Dermis microvascular lymphatic vessel endothelial cell (primary cell): ENCODE data around the gene ATP5F1B. TPM values are rescaled to one million over a fixed set of nuclear protein-coding genes. Genes with fewer than 3 reads are reported as not detected.

Source experiments
- DNase-seq, 2 donors: peaks; one replicate each; pipeline versions ENCODE4 v3.0.0 to v3.0.0-alpha.2; 2010; ENCODE audit warnings: low read depth in 2 of 2
- total RNA-seq: library from RNA; depleted of rRNA; stranded (reverse); fragments of >200 nt; gene quantifications from 2 replicates; pipeline ENCODE4 v1.2.1, GENCODE V29; 2014

The ATP5F1B gene
- total RNA-seq, 1 donor from 2014 or later, result 583 TPM

GRCh38 chr12:56622535-56622934 lies 23.2 kb downstream of the ATP5F1B start:
- no peak for DNase-seq

- no peak for DNase-seq
Measured at GRCh38 chr12:56616925-56617324, 28.9 kb downstream of the ATP5F1B start.

- no peak for DNase-seq
Measured at GRCh38 chr12:56616244-56616643, 29.5 kb downstream of the ATP5F1B start.

DNA sequence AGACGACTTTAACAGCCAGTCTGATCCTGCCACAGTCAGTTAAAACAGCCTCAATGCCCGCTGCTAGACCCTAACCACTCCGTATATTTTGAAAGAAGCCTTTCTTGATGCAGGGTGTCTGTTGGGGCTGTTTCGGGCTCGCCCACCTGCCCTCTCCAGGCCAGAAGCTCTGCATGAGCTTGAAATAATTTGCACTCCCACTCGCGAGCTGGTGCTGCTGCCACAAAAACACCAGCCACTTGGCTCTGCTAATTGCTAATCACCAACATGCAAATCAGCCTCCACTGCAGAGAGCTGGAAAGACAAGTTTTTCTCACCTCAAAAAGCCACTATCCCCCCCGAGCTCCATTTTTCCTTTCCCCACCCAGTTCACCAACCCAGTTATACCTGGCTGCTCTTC lies 31.2 kb downstream of the ATP5F1B start:
- DNase-seq, result no peak

GRCh38 chr12:56604355-56604754 lies 41.4 kb downstream of the ATP5F1B start:
- DNase-seq, result no peak

GRCh38 chr12:56602239-56602638 lies 43.5 kb downstream of the ATP5F1B start:
- no peak for DNase-seq

DNA sequence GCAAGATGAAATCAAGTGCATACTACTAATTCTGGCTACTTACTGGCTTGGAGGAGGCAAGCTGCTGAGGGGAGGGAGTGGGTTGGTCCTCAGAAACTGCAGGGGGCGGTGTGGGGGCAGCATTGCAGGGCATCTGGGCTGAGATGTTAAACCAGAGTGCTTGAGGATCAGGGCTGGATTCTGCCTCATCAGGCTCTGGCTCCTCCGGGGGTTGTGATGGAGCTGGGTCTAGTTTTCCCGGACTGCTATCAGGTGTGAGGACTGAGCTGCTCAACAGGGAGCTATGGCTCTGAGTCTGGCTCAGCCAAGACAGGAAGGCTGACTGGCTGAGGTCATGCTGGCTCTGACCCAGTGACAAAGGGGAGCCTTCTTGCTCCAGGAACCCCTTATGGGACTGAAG lies 44.3 kb downstream of the ATP5F1B start:
- DNase-seq, result peak in 1 of 2 donors; percentile 50

DNA sequence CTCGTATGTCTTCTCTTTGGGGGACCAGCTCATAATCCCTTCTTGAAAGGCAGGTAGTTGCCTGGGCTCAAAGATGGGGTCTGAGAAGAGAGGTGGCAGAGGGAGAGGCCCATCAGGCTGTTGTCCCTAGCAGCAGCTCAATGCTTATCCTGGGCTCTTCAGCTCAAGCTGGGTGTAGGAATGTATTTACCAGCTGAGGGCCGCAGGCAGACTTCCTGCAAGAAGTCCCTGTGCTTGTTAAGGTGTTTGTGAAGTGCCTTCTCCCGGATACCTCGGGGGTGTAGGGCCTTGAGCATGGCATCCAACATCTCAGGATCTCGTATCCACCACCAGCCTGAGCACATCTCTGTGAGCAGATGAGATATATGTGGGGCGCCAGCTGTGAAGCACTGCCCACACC lies 45.0 kb downstream of the ATP5F1B start:
- DNase-seq, result no peak

GRCh38 chr12:56599797-56600196 lies 46.0 kb downstream of the ATP5F1B start:
- DNase-seq, result no peak

GRCh38 chr12:56599041-56599440 lies 46.7 kb downstream of the ATP5F1B start:
- no peak for DNase-seq

- DNase-seq, result no peak
Measured at GRCh38 chr12:56596815-56597214, 49.0 kb downstream of the ATP5F1B start.

GRCh38 chr12:56593909-56594621 lies 51.7 kb downstream of the ATP5F1B start:
- peak; percentile 21 to 71 for DNase-seq

DNA sequence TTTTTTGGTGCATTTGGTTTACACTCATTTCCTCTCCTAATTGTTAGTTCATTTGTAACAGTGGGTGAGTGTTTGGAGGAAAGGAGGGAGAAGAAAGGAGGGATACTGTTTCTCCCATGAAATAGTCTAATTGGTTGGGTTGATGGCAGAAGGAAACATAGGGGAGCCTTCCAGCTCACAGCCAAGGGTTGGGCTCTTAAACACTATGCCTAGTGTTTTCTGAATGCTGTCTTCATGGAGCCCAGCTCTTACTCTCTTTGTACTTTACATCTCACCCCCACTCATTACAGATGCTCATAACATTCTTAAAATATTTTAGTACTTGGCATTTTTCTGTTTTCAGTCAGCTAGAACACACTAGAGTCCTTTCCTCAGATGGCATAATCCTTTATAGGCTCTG lies 53.8 kb downstream of the ATP5F1B start:
- no peak for DNase-seq

GRCh38 chr12:56591126-56591525 lies 54.7 kb downstream of the ATP5F1B start:
- DNase-seq, result no peak

GRCh38 chr12:56590237-56590830 lies 55.5 kb downstream of the ATP5F1B start:
- DNase-seq, result peak in 1 of 2 donors; percentile 35

DNA sequence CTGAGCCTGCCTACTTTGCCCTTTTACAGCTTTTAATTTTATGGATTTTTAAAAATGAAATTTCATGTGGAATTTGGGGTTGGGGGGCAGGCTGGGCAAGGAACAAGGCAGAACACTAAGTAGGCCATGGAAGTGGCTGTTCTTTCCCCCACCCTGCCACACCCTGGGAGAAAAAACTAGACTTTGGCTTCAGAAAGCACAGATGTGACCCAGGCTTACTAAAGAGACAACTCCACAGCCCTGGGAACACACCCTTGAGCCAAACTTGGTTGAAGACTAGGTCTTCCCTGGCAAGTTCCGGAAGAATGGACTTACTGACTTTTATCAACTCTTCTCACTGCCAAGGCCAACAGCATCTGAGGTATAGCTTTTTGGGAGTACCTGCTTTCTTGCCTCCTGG lies 56.0 kb downstream of the ATP5F1B start:
- DNase-seq, result no peak

Other genes with a start within 250 kb of the ATP5F1B start
- 10.5 and 11.7 TPM in 2 replicates for gene TIMELESS, start 196.6 kb downstream of the ATP5F1B start, total RNA-seq
- 0.26 and 0.51 TPM in 2 replicates for gene MIP, start 191.3 kb downstream of the ATP5F1B start, total RNA-seq
- 1.4 and 2.1 TPM in 2 replicates for gene SPRYD4, start 177.4 kb downstream of the ATP5F1B start, total RNA-seq
- 0.13 TPM in 2 replicates for gene GLS2, start 157.8 kb downstream of the ATP5F1B start, total RNA-seq
- 43.6 and 52.4 TPM in 2 replicates for gene RBMS2, start 124.2 kb downstream of the ATP5F1B start, total RNA-seq
- gene BAZ2A, start 15.7 kb downstream of the ATP5F1B start, total RNA-seq, result 18.2 and 28.2 TPM in 2 replicates
- 56.8 and 63.4 TPM in 2 replicates for gene PTGES3, start 42.3 kb upstream of the ATP5F1B start, total RNA-seq
- gene NACA, start 79.3 kb upstream of the ATP5F1B start, total RNA-seq, result 1,019 and 1,042 TPM in 2 replicates
- 4.3 and 8.9 TPM in 2 replicates for gene PRIM1, start 106.3 kb upstream of the ATP5F1B start, total RNA-seq
- under 0.01 and 0.13 TPM in 2 replicates for gene HSD17B6, start 117.3 kb upstream of the ATP5F1B start, total RNA-seq